ENCODE results near the gene SMIM45.

- TF ChIP-seq POLR2A (IDR thresholded peaks at IDR 0.05) (no peak), EP300 (IDR thresholded peaks at IDR 0.05) (no peak)
Observed at GRCh38 chr22:42007922-42008321, 56.0 kb downstream of the SMIM45 start.
